ENCODE results near the gene SLITRK5.

Gene SLITRK5

DNA sequence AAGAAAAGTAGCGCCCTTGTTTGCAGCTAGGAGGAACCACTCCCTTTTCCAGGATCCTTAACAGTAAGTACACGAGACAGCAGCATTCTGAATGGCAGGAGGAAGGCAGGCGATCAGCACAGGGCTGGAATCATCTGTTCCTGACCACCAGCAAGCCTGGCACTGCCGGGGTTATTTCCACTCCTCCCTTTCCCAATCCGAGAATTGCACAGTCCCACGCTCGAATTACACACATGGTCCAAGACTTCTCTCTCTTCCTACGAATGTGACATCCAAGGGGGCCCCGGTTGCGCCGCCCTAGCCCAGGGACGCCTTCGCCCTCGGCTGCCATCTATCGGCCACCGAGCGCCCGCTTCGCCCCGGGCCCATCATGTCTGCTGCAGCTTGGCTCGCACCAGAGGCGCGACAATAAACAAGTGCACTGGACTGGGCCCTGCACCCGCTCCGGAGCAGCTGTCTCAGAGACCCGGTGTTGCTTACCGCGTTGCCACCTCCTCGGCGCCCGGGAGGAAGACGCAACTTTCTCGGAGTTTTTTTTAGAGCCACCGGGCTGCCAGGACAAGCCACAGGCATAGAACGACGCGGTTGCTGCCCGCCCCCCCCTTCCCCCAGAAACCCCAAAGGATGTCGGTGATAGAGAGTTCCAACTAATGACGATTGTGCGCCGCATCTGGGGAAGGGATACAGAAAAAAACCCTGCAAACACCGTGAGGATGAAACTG lies at the start of gene SLITRK5:
Gene SLITRK5, plus strand, starts transcription at position 341 of the 722 bp plus-strand sequence. CDS start 4,018 bp downstream, outside the sequence.
- peak; percentile 66 for DNase-seq

GRCh38 chr13:87622971-87623370 lies 48.2 kb upstream of the SLITRK5 start:
- no peak for DNase-seq

GRCh38 chr13:87656306-87656705 lies 14.9 kb upstream of the SLITRK5 start:
- DNase-seq, result no peak

- DNase-seq, result no peak
Measured at GRCh38 chr13:87661471-87661870, 9.7 kb upstream of the SLITRK5 start.

GRCh38 chr13:87666831-87667230 lies 4.3 kb upstream of the SLITRK5 start:
- no peak for DNase-seq

DNA sequence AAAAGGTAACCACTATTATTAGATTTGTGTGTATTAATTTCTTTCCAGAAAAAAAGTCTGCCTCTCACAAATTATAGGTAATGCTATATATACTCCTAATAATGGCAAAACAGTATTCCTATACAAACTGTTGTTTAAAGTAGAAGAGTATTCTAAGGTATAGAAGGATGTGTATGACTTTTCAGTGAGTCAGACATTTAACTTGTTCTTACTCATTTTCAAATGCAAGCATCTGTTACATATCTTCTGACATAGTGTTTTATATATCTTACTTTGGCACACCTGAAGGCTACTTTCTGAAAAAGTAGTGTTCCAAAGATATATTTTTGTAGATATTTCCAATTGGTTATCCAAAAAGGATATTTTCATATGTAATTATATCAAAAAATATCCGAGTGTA lies 3.5 kb upstream of the SLITRK5 start:
- DNase-seq, result no peak

GRCh38 chr13:87669379-87669978 lies 1.7 kb upstream of the SLITRK5 start:
- no peak for DNase-seq

DNA sequence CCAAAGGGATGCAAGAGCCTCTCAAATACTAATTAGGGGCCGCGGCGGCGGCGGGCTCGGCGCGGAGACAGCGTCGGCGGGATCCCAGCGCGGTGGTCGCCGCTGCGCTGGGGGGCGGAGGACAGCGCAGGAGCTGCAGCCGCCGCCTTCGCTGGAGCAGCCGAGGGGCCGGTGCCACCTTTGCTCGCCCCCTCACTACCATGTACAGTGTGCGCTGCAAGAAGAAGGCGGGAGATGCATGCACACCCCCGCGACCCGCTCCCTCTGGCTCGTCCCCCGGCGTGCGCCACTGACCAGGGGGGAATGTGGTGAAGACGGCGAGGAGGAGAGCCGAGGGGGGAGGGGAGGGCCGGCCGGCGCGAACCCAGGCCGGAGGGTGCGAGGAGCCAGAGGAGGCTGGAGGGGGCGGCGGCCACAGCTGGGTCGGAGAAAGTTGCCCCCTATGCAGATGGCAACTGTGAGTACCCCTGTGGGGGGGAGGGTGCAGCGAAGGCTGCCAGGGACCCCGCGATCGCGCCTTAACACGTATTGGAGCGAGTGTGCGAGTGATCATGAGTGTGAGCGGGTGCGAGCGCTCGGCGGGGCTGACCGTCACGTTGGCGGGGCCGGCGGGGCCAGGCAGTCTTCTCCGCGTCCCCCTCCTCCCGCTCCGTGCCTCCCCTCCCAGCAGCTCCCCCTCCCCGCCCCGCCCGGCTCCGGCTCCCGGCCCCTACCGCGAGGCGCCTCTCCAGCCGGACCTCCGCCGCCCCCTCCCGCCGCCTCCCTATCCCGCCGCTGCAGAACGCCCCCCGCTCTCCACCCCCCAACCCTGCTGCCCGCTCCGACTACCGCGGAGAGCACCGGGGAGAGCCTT lies 808 bp downstream of the SLITRK5 start:
- DNase-seq, result no peak

DNA sequence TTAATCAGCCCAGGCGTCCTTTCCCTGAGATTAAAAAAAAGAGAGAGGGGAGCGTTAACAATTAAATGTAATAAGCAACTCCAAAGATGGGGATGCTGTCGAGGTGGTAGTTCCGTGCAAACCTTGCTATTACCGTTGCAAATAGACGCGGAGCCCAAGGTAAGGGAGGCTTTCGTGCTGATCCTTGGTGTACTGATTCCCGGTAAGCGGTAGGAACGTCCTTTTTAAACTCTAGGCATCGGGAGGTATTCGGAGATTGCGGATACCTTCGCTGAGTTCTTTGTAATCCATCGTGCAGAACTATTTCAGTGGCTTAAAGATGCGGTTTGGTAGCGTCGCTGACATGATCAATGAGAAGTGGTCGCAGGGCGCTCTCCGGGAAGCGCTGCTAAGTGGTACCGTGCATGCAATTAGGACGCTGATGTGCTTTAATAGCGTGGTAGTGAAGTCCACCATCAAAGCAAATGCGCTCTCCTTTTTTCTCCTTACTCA lies 3.1 kb downstream of the SLITRK5 start:
- DNase-seq, result no peak

- DNase-seq, result no peak
Measured at GRCh38 chr13:87675851-87676250, 4.7 kb downstream of the SLITRK5 start.

- DNase-seq, result no peak
Measured at GRCh38 chr13:87676254-87677042, 5.3 kb downstream of the SLITRK5 start.

- DNase-seq, result no peak
Measured at GRCh38 chr13:87677043-87677495, 5.9 kb downstream of the SLITRK5 start.

DNA sequence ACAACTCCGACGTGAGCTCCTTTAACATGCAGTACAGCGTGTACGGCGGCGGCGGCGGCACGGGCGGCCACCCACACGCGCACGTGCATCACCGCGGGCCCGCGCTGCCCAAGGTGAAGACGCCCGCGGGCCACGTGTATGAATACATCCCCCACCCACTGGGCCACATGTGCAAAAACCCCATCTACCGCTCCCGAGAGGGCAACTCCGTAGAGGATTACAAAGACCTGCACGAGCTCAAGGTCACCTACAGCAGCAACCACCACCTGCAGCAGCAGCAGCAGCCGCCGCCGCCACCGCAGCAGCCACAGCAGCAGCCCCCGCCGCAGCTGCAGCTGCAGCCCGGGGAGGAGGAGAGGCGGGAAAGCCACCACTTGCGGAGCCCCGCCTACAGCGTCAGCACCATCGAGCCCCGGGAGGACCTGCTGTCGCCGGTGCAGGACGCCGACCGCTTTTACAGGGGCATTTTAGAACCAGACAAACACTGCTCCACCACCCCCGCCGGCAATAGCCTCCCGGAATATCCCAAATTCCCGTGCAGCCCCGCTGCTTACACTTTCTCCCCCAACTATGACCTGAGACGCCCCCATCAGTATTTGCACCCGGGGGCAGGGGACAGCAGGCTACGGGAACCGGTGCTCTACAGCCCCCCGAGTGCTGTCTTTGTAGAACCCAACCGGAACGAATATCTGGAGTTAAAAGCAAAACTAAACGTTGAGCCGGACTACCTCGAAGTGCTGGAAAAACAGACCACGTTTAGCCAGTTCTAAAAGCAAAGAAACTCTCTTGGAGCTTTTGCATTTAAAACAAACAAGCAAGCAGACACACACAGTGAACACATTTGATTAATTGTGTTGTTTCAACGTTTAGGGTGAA lies 6.6 kb downstream of the SLITRK5 start:
- no peak for DNase-seq

- DNase-seq, result no peak
Measured at GRCh38 chr13:87678372-87678752, 7.2 kb downstream of the SLITRK5 start.

GRCh38 chr13:87680298-87680697 lies 9.1 kb downstream of the SLITRK5 start:
- DNase-seq, result no peak

- no peak for DNase-seq
Measured at GRCh38 chr13:87684850-87685742, 13.9 kb downstream of the SLITRK5 start.

- DNase-seq, result no peak
Measured at GRCh38 chr13:87696458-87696857, 25.3 kb downstream of the SLITRK5 start.

DNA sequence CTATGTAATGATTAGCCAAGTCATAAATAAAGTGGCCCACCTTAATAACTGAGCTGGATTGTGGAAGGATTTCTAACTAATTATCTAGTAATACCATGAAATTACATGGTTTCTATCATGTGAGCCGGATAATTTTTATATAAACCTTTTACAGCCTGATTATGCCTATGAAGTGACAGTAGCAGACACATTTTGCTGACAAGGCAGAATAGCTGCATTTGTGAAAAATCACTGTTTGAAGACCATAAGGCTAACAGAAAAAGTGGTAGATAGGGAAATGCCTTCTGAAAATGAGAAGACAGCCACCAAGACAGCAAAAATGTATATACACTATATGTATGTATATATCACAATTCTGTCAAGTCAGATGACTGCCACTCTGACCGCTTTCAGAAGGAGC lies 27.1 kb downstream of the SLITRK5 start:
- no peak for DNase-seq

- DNase-seq, result no peak
Measured at GRCh38 chr13:87709947-87710346, 38.8 kb downstream of the SLITRK5 start.

DNA sequence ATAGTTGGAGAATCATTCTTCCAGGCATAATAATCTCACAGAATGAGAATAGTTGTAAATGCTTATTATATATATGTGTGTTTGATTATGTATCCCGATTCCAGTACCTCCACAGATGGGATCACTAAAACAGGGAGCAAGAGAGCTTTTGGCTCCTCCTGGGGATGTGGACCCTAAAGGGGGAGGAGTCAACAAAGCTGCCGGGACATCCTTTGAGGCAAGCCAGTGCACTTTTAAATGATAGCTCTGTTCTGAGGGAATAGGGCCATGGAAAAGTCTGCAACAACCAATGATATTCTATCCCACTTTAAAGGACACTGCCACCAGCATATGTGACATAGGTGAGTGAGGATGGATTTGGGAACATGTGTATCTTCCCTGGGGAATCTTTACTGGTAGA lies 40.8 kb downstream of the SLITRK5 start:
- no peak for DNase-seq
